HG03457 (cell line): ENCODE measurements around the gene CMSS1.

Source experiments
- ATAC-seq: cut with Tn5 transposase; IDR thresholded peaks from one replicate; pipeline ENCODE4 v1.9.1; 2021; ENCODE audit warnings: moderate number of reproducible peaks; ENCODE audit not compliant: unreplicated experiment

Gene CMSS1

DNA sequence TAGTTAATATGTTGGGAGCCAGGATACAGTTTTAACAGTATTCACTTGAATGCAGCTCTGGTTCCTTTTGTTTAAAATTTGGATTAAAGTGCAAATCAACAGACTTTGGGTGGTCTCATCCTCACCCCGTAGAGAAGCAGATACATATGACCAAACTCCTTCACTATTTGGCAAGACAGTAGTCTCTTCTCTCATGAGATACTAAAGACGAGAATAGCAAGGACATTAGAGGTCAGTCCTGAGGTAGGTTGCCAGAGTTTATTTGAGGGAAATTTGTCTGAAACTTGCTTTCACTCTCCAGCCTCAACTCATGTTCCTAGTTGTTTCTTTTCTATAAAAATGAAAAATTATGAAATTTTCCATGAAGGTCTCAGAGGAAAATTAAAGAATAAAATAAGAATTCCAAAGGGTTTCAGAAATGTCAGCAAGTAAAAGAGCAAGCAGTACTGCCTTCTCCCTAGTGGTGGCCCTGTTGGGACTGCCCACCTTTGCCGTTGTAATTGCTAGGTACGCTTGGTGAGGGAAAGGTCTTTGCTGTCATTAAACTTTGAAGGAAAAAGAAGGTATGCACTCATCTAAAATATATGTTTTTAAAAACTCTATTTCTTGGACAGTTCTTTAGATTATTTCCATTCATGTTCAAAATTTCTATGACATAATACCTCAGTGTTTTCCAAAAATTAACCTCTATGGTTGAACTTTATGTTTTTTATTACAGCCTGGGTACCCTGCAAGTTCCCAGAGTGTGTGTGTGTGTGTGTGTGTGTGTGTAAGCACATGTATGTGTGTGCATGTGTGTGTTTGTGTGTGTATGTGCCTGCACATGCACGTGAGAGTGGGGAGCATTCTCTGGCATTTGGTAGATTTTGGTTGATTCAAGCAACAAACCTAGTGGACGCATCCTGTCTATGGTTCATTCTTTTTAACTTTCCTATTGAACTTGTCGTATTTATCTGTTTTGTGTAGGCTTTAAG, 111.4 kb downstream of the CMSS1 start:
- no peak for ATAC-seq

DNA sequence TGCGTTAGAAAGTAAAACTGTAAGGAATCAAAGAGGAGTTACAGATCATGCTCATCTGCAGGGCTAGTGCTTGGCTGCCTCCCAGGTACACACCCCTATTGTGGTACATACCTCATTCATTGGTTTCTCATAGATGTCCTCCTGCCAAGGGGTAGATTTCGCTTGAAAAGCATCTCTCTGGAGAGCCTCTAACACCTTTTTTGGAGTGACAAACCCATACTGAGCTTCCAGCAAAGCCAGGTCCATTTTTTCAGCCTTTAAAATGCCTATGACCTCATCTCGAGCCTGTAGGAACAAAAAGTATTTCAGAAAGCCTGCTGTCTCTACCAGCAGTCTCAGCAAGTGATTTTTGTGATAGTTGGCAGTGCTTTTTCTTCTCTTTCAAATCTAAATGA, 112.1 kb downstream of the CMSS1 start:
- ATAC-seq = no peak

DNA sequence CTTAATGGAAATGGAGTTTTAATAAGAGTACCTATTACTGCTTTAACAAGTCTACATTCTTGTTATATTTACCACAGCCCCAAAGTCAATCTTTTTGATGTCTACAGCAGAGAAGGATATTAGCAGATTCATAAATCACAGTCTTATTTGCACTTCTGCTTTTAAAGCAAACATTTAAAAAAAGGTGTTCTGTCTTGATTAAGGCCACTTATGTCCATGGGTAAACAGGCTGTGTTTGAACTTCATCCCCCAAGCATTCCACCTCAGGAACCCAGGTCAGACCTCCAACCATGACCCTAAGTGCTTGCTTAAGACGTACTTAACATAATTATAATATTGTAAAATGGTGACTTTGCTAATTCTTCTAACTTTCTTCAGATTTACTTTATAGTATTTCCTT, 113.4 kb downstream of the CMSS1 start:
- ATAC-seq = no peak

DNA sequence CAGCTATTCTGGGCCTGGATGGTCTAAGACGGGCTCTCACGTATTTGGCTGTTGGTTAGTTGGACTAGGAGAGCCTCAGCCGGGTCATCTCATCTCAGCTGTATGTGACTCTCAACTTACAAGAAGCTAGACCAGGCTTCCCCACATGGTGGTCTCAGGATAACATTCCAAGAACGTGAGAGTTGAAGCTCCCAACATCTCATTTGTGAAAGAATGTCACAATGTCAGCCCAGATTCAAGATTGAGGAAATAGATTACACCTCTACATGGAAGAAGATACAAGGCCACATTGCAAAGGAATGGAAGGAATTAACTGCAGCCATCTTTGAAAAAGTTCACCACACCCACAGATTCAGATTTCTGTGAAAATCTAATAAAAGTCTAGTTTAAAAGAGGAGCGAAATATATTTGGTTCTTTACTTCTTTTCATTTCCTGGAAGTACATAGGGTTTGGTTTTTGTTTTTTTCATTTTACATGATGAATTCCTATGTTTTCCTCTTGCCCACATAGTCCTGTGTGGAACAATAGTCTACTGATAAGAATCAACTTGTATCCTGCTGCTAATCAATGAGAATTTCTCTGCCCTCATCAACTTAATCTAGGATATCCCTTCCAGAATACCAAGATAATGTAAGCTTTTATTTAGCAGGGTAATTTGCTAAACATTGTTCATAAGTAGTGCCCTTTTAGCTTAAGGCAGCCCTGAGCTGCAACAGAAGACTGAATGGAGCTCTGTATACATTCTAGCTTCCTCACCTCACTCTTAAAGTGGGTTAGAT, 116.5 kb downstream of the CMSS1 start:
- no peak for ATAC-seq

DNA sequence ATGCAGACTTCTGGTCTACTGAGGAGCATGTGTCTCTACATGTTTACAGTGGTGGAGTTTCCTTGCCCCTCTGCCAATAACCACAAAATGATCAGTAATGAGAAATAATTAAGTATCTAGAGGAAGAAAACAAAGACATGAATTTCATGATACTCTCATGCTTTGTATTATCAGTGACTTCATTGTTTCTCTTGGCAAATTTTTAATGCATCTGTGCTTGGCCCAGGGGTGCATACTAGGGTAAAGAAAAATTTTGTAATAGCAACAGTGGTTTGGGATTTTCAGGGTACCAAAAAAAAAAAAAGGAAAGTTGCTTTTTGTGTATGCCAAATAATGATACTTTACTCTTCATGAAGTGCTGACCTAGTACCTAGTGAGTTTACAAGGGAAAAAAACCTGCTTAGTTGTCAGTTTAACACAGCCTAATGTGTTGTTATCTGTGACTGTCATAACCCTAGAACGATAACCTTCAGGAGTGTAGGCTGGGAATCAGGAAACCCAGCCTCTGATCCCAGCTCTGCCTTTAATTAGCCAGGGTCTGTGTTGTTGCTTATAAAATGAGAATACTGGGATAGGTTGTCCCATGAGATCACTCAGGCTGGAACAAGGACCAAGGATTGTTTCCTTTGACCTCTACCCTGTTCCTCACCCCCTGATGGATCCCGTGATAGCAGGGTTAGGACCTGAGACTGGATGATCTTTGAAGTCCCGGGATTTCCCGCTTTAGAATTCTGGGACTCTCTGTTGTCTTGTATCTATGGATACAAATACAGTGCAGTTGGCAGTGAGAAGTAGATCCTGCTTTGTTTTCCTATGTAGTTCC, 117.5 kb downstream of the CMSS1 start:
- no peak for ATAC-seq

DNA sequence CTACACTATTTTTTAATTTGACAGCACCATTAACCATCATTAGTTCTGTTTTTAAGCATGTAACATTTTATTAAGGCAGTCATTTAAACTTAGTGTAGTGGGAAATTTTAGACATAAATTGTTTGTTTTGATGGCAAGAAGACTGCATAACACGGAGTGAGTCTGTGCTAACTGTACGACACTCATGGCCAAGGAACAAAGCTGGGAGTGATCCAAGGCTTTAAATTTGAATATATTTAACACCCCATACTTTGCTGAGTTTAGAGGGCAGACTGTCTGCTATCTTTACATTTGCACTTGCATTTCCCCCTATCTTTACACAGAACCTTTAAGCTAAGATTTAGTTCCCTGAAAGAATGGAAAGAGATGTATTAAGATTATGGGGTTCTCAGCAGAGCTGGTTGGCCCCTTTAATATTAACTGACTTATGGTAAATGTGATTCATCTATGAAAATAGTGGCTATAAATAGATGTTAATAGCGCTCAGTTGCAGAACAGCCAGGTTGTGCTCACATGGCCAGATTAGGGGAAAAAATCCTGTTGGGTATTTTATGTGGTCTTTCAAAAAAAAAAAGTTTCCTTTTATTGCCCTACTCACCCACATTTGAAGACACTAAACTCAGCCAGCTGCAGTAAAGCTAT, 120.7 kb downstream of the CMSS1 start:
- ATAC-seq = peak; percentile 41

DNA sequence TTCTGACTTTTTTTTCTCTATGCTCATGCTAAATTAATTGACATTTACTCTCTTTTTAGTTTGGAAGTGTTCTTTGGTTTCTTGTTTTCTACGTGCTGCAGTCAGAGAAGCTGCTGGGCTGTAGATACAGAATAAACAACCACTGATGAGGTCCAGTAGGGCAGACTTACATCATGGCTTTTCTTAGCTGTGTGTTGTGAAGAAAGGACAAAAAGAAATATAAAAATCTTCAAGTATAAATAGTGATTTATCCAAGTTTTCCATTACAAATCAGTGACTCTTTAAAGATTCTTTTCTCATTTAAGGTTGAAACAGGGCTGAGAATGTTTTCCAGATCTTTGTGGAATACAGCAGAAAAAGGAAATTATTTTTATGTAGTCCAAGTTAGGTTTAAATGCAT, 122.2 kb downstream of the CMSS1 start:
- no peak for ATAC-seq

DNA sequence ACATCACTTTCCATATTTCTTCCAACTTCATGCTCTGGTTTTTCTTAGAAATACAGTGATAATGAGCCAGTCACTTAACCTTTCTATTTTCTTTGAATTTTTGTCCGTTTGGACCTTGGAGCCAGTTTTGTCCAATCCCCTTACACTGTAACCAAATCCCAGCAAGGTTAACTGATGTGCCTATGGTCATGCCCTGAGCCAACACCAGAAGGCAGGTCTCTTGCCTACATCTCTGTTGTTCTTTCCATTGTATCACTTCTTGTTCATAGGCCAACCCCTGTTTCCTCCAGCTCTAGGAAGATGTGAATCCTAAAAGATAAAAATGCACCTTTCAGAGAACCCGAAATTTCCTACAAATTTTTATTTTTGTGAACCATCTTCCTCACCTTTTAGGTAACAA, 122.7 kb downstream of the CMSS1 start:
- ATAC-seq = no peak

DNA sequence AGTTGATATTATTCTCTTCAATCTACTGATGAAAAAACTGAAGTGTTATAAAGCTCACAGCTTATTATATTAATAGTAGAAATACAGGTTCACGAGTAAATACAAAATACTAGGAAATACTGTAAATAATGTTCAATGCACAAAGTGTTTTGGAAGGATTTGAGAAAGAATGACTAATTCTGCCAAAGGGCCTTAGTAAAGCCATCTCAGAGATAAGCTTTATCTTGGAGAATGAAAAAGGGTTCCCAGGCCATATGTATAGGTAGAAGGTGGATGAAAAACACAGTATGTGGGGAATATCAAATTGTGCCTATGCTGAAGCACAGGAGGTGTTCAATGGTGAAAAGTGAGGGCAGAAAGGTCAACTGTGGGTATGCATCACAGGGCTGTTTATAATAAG, 123.5 kb downstream of the CMSS1 start:
- no peak for ATAC-seq

DNA sequence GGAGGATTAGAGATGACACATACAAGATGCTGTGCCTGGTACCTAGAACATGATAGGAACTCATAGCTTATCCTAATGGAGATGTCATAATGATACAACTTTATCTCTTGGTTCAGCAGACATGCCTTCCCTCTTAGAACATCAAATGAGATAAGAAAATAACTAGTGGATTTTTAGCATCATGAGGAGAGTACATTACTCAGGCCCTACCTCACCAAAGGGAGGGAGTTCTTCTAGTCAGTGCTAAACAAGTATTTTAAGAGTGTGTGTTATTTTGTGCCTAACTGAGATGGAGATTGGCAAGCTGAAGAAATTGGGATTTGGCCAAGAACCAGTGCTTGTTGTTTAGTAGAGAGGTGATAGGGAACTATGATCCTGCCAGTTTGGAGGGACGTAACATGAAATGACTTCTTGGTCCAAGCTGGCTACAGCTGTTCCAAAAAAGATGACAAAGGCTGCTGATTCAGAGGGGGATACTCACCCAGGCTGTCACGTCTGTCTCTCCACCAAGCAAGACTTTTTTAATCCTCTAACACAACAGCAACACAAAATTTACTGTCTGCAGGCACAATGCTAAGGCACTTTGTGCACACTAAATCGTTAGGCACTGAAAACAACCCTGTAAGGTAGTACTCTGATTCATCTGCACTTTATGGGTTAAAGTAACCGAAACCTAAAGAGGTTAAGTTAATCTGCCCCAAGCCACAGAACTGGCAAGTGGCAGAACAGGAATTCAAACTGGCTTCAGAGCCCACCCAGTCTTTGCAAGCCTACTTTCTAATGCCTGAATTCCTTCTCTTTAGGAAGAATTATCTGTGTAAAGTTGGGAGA, 126.5 kb downstream of the CMSS1 start:
- ATAC-seq = no peak

DNA sequence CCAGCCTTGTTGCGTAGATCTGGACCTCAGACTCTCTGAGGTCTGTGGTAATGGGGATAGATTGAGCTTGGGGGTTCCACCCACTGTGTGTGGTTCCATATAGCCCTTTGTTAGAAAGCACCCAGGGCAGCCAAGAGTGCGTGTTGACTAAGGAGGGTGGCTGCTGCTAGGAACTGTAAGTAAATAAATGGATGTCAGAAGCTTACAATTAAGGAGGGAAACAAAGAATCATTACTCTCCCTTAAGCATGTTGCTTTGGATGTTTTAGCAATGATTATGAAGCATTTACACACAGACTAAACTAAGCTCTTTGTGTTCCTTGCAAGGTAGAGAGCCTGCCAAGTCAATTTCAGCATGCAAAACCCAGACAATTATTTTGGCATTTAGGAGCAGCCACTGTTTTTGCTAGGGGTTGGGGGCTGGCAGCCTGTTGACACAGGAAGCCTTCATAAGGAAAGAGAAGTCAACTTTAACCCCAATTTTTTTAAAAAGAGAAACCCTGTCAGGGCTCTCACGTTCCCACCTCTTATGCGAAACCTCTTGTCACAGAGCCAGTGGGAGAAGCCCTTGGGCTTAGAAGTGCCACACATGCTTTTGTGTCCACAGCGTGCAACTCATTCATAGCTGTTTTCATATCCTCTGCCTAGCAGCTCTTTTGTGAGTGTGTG, 127.8 kb downstream of the CMSS1 start:
- no peak for ATAC-seq

DNA sequence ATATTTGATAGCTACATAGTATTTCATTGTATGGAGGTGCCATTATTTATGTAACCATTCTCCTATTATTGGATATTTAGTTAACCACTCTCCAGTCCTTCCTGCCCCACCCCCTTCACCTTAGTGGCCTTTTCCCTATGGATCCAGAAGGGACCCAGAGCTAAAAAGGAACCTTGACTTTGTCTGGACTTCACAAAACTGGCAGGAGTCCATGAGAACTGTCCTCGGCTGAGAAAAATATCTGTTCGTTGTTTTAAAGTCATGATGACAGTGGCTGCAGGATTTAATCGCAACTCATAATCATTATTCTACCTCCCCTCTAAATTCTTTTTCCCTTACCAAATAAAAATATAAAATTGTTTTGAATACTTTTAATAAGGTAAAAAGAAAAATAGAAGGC, 129.7 kb downstream of the CMSS1 start:
- no peak for ATAC-seq

DNA sequence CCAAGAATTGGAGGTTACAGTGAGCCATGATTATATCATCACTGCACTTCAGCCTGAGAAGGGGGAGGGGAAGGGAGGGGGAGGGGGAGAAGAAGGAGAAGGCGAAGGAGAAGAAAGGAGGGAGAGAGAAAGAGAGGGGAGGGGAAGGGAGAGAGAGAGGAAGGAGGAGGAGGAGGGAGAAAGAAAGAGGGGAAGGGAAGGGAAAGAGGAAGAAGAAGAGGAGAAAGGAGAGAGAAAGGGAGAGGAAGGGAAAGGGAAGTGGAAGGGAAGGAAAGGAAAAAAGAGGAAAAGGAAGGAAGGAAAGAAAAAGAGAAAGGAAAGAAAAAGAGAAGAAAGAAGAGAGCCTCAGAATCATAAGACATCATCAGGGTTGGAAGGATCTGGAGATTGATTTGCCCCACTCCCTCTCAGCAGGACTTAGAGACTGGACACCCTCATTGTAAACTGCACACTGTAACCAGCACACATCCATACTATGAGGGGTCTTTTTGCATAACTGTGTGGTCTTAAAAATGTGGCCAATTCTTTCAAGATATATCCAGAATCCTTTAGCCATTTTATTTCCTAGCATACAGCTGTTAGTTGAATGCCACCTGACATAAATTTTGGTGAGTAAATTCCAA, 130.9 kb downstream of the CMSS1 start:
- ATAC-seq = no peak

DNA sequence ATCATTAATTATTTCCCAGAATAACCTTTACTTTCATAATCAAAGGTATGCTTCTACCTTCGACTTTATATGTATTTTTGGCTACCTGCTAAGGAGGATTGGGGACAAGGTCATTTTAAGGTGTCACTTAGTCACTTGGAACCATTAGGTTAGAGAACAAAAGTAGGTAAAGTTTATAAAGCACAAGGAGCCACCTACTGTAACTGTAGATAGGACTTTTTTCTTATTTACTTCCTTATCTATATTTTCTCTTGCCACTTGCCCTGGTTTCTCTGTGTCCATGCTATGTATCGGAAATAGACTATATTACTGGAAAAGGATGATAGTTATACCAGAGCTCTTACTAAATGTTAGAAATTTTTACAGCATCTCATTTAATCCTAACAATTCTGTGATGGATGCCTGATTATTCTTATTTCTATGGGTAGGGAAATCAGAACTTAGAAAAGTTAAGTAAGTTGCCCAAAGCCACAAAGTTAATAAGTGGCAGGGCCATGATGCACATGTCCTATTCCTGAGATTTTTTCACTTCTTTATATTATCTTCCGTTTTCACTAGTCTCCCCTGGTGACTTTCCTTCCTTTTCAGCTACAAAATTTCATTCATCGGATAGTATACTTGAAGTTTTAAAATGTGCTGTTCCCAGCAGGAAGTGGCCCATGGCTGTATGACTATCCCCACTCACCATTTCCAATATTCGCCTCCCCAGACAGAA, 132.5 kb downstream of the CMSS1 start:
- no peak for ATAC-seq

DNA sequence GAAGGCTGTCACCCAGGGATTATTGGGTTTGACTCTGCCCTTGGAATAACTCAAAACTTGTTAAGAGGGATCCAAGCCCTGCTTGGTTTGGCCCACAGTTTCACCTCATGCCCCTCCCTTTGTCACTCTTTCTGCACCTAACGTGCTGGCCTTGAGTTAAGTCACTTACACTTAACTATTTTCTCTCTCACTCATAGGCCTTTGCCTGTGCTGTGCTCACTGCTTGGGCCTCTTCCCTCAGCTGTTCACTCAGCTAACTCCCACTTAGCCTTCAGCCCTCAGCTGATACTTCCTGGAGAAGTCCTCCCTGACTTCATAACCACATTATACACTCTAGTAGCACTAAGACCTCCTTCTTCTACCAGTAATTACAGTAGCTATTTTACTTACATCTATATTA, 133.3 kb downstream of the CMSS1 start:
- no peak for ATAC-seq

DNA sequence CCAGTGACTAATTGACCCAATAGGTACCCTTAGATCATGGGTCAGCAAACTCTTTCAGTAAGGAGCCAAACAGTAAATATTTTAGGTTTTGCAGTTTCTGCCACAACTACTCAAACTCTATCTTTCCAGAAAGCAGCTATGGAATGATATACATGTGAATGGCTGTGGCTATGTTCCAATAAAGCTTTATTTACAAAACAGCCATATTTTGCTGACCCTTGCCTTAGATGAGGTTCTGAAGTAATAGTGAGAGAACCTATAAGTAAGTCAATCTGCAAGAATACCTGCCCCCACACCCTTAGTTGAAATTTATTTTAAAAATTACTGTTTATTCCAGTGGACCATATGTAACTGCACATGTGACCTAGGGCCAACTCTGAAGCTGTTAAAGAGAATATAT, 134.0 kb downstream of the CMSS1 start:
- ATAC-seq = no peak

DNA sequence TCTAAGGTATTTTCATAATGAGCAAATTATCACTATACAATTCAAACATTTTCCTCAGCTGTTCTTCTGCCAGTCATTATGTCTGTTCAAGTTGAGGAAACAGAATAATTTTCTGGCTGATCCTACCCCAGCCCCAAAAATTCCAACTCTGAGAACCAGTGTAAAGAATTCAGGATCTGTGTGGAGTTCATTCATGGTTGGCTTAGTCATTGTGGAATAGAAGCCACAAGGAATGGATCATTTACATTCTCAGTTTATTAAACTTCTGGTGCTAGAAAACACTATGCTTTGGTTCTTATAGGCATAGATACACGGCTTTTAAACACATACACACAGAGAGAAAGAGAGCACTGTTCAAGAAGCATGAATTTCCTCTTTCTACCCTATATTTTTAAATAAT, 134.6 kb downstream of the CMSS1 start:
- no peak for ATAC-seq

DNA sequence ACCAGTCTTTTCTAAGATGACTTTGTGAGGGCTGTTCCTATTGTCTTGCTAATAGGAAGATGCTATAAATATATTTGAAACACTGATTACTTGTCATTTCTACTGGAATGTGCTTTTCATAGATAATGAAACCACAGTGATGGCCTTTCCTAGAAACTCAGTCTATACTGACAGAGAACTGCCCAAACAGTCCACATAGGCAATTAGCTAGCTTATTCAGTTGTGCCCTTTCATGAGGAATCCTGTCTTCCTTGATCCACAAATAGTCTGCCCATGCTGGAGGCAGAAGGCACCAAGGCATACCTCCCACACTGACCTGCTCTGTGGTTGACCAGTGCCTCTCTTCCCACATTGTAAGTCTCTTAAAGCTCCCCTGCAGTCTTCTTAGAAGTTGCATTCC, 135.9 kb downstream of the CMSS1 start:
- no peak for ATAC-seq
